ENCODE measurements around the gene TANGO2.

DNA sequence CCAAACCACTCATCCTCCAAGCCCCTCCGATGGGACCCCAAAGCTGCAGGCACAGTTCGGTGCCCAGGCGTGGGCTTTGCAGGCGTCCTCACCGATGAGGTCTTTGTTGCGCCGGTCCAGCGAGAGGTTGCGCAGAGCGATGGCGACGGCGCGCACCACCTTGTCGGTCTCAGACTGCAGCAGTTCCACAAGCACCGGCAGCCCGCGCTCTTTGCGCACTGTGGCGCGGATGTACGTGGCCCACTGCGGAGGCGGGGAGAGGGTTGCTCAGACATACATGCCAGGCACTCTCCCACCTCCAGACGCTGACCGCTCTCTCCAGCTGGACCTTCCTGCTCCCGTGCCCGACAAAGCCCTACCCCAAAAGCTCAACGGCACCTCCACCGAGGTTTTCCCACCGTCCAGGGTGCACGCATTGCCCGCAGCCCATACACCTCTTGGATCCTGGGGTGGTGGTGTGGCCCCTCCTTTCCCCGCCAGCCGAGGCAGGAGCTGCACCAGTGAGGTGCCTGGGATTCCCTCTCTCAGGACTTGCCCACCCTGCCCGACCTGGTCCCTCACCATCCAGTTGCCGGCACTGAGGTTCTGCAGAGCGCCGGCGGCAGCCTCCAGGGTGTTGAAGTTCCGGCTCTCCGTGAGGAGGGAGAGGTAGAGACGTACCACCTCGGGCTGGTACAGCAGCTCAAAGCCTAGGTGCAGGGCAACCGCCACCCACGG lies 47.2 kb upstream of the TANGO2 start:
- TF ChIP-seq JUN (IDR thresholded peaks at IDR 0.05; ENCODE audit: low read depth, low read length) (no peak), BACH1 (IDR thresholded peaks at IDR 0.05; ENCODE audit: low read length) (no peak), CHD2 (IDR thresholded peaks at IDR 0.05; ENCODE audit: low read length) (no peak), PHF8 (conservative IDR thresholded peaks at IDR 0.05; ENCODE audit: low read depth, low read length) (no peak), CEBPB (IDR thresholded peaks at IDR 0.05; ENCODE audit: low read depth, low read length) (no peak), EZH2 (IDR thresholded peaks at IDR 0.05; ENCODE audit: low read depth, low read length, severe bottlenecking) (no peak), POLR2AphosphoS5 (IDR thresholded peaks at IDR 0.05; ENCODE audit: low read depth, low read length) (no peak), EP300 (IDR thresholded peaks at IDR 0.05; ENCODE audit: borderline replicate concordance in 1 of 2, low read depth in 2 of 2, low read length in 2 of 2) (no peak), ZNF274 (IDR thresholded peaks at IDR 0.05; ENCODE audit: borderline replicate concordance, extremely low read depth, low read length) (no peak), SP4 (IDR thresholded peaks at IDR 0.05; ENCODE audit: low read length) (no peak)
- TF ChIP-seq, protein P1, sequence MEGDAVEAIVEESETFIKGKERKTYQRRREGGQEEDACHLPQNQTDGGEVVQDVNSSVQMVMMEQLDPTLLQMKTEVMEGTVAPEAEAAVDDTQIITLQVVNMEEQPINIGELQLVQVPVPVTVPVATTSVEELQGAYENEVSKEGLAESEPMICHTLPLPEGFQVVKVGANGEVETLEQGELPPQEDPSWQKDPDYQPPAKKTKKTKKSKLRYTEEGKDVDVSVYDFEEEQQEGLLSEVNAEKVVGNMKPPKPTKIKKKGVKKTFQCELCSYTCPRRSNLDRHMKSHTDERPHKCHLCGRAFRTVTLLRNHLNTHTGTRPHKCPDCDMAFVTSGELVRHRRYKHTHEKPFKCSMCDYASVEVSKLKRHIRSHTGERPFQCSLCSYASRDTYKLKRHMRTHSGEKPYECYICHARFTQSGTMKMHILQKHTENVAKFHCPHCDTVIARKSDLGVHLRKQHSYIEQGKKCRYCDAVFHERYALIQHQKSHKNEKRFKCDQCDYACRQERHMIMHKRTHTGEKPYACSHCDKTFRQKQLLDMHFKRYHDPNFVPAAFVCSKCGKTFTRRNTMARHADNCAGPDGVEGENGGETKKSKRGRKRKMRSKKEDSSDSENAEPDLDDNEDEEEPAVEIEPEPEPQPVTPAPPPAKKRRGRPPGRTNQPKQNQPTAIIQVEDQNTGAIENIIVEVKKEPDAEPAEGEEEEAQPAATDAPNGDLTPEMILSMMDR (IDR thresholded peaks at IDR 0.05; ENCODE audit: control extremely low read depth in 1 of 3, insufficient read depth in 1 of 3, low read depth in 1 of 3, low read length in 3 of 3) = no peak
- TF ChIP-seq, protein P2, sequence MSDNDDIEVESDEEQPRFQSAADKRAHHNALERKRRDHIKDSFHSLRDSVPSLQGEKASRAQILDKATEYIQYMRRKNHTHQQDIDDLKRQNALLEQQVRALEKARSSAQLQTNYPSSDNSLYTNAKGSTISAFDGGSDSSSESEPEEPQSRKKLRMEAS (IDR thresholded peaks at IDR 0.05) = no peak

Measured in H1 (cell line).